Esophagus muscularis mucosa (tissue), 4 donors: ENCODE results near the gene CSF1. TPM values are rescaled to one million over a fixed set of nuclear protein-coding genes. Genes with fewer than 3 reads are reported as not detected.

Source experiments
- DNase-seq: peaks from one replicate; pipeline ENCODE4 v3.0.0-alpha.2; 2017; ENCODE audit errors: extremely low spot score
- H3K27ac ChIP-seq, 4 donors: fragments of 200-600 bp; sonication (generic); replicated peaks in 1 of 4; 1 replicate in 3 of 4; 2 replicates in 1 of 4; pipeline ENCODE4 v1.5.1; 2016 to 2019; ENCODE audit warnings: mild to moderate bottlenecking in 1 of 4
- H3K27me3 ChIP-seq, 4 donors: fragments of 200-600 bp; sonication (generic); one replicate each; pipeline versions ENCODE4 v1.5.1 to v1.6.0; 2016 to 2019
- H3K36me3 ChIP-seq, 4 donors: fragments of 200-600 bp; sonication (generic); one replicate each; pipeline ENCODE4 v1.5.1; 2016 to 2019
- H3K4me1 ChIP-seq, 4 donors: fragments of 200-600 bp; sonication (generic); one replicate each; pipeline ENCODE4 v1.5.1; 2016 to 2019
- H3K4me3 ChIP-seq, 4 donors: fragments of 200-600 bp; sonication (generic); 1 replicate in 2 of 4; 2 replicates in 2 of 4; pipeline ENCODE4 v1.5.1; 2016 to 2019; ENCODE audit warnings: mild to moderate bottlenecking in 4 of 4, moderate library complexity in 1 of 4
- H3K9me3 ChIP-seq, 4 donors: fragments of 200-600 bp; sonication (generic); 1 replicate in 3 of 4; 2 replicates in 1 of 4; pipeline ENCODE4 v1.5.1; 2016 to 2019
- CTCF ChIP-seq, 3 experiments: fragments of 200-600 bp in 2 of 3; fragments of 450-650 bp in 1 of 3; sonication (generic) in 2 of 3; IDR thresholded peaks; one replicate each; pipeline ENCODE4 v1.5.1; 2017 to 2019; ENCODE audit warnings: antibody characterized with exemption in 3 of 3, mild to moderate bottlenecking in 2 of 3, moderate library complexity in 1 of 3
- EP300 ChIP-seq: sonication (generic); formaldehyde crosslinking; IDR thresholded peaks from one replicate; pipeline ENCODE4 v1.6.1; 2017; ENCODE audit warnings: antibody characterized with exemption
- POLR2A ChIP-seq: fragments of 450-650 bp; IDR thresholded peaks from one replicate; pipeline ENCODE4 v1.6.1; 2017; ENCODE audit warnings: antibody characterized with exemption, moderate library complexity, mild to moderate bottlenecking, low read depth
- POLR2AphosphoS5 ChIP-seq, 2 donors: sonication (generic); formaldehyde crosslinking; IDR thresholded peaks; one replicate each; pipeline ENCODE4 v1.6.1; 2017; ENCODE audit warnings: antibody characterized with exemption in 2 of 2
- WGBS: methylation state at CpG from one replicate; pipeline ENCODE4 v1.1.5; 2018; 5-methylcytosine and 5-hydroxymethylcytosine counted together
- intact Hi-C: fragments of 100-400 bp; cut with DNase I; formaldehyde crosslinking; loops from one replicate; pipeline ENCODE4 v1.15.1; 2023
- total RNA-seq, 4 donors: library from RNA; depleted of rRNA; stranded (reverse); fragments of >200 nt; gene quantifications; one replicate each; pipeline versions ENCODE4 v1.1.0 to v1.2.1, GENCODE V29; 2016

The CSF1 gene
- total RNA-seq, 4 donors from 2014 or later: 27.0 to 92.6 (median 48.1) TPM

- DNase-seq: no peak
- H3K27ac ChIP-seq: no peak overlapping the region
- WGBS: 100% methylated on average over 1 of the region's 1 CpG
- TF ChIP-seq EP300: no peak
- no peak for TF ChIP-seq POLR2AphosphoS5 (IDR thresholded peaks at IDR 0.05)
- TF ChIP-seq POLR2A: no peak
- peaks cover 0 to 14% (median 6%) of the 10 kb centered on the region in 4 donors for H3K9me3 ChIP-seq
- peaks cover 4 to 21% (median 9%) of the 10 kb centered on the region in 4 donors for H3K4me1 ChIP-seq
- intact Hi-C loops: no loop called here
- H3K36me3 ChIP-seq: no peaks in the 10 kb centered on the region
- H3K4me3 ChIP-seq: no peak overlapping the region
- no peaks in the 10 kb centered on the region for H3K27me3 ChIP-seq
Measured at GRCh38 chr1:109937738-109938137, 27.1 kb downstream of the CSF1 start.

GRCh38 chr1:109938556-109938955 is 27.9 kb downstream of the CSF1 start:
- TF ChIP-seq POLR2A (no peak), CTCF (IDR thresholded peaks at IDR 0.05) (no peak), EP300 (no peak), POLR2AphosphoS5 (IDR thresholded peaks at IDR 0.05) (no peak)

GRCh38 chr1:109942434-109942833 is 31.8 kb downstream of the CSF1 start:
- Histone ChIP-seq H3K36me3 (no peaks in the 10 kb centered on the region), H3K4me3 (no peak overlapping the region), H3K27me3 (no peaks in the 10 kb centered on the region), H3K4me1 (peaks cover 0 to under 1% (median 0%) of the 10 kb centered on the region in 4 donors), H3K27ac (no peak overlapping the region), H3K9me3 (peaks cover 0 to 13% (median 2%) of the 10 kb centered on the region in 4 donors)
- WGBS: 95% methylated on average over 2 of the region's 2 CpGs
- TF ChIP-seq CTCF (IDR thresholded peaks at IDR 0.05) (no peak), POLR2A (no peak), POLR2AphosphoS5 (IDR thresholded peaks at IDR 0.05) (no peak), EP300 (no peak)
- intact Hi-C loops: no loop called here
- no peak for DNase-seq

More at GRCh38 chr1:109938556-109938955, 27.9 kb downstream of the CSF1 start:
- H3K27ac ChIP-seq: no peak overlapping the region
- intact Hi-C loops: no loop called here
- WGBS: 100% methylated on average over 2 of the region's 2 CpGs
- H3K36me3 ChIP-seq: no peaks in the 10 kb centered on the region
- peaks cover 4 to 20% (median 8%) of the 10 kb centered on the region in 4 donors for H3K4me1 ChIP-seq
- DNase-seq: no peak
- H3K4me3 ChIP-seq: no peak overlapping the region
- H3K27me3 ChIP-seq: no peaks in the 10 kb centered on the region
- H3K9me3 ChIP-seq: peaks cover 0 to 14% (median 6%) of the 10 kb centered on the region in 4 donors

- no peaks in the 10 kb centered on the region for H3K27me3 ChIP-seq
- H3K27ac ChIP-seq: no peak overlapping the region
- no peaks in the 10 kb centered on the region for H3K36me3 ChIP-seq
- no peaks in the 10 kb centered on the region for H3K9me3 ChIP-seq
- WGBS: 83% methylated on average over 2 of the region's 2 CpGs
- H3K4me3 ChIP-seq: no peak overlapping the region
- peaks cover 0 to 6% (median 5%) of the 10 kb centered on the region in 4 donors for H3K4me1 ChIP-seq
- intact Hi-C loops: no loop called here
- TF ChIP-seq POLR2AphosphoS5 (IDR thresholded peaks at IDR 0.05) (no peak), POLR2A (no peak), CTCF (IDR thresholded peaks at IDR 0.05) (no peak), EP300 (no peak)
- peak; percentile 82 for DNase-seq
Measured at GRCh38 chr1:109944541-109944940, 33.9 kb downstream of the CSF1 start.

GRCh38 chr1:109946511-109946910 is 35.9 kb downstream of the CSF1 start:
- Histone ChIP-seq H3K27me3 (no peaks in the 10 kb centered on the region), H3K4me3 (no peak overlapping the region), H3K36me3 (no peaks in the 10 kb centered on the region), H3K9me3 (no peaks in the 10 kb centered on the region), H3K4me1 (peaks cover 0 to 6% (median 5%) of the 10 kb centered on the region in 4 donors), H3K27ac (no peak overlapping the region)
- DNase-seq: no peak
- 90% methylated on average over 6 of the region's 6 CpGs for WGBS
- intact Hi-C loops: no loop called here
- no peak for TF ChIP-seq POLR2AphosphoS5 (IDR thresholded peaks at IDR 0.05)
- no peak for TF ChIP-seq EP300
- TF ChIP-seq CTCF (IDR thresholded peaks at IDR 0.05): no peak
- no peak for TF ChIP-seq POLR2A
